HuH-7 (cell line): ENCODE data around the gene RPGRIP1L.
"Not testable (repeated sequence)": the region's sequence is repeated elsewhere in the genome, so short reads cannot be mapped to it uniquely, and the experiment has no call there.

Experiments
- DNase-seq: peaks from one replicate; pipeline ENCODE4 v3.0.0; 2011; ENCODE audit warnings: low spot score

RPGRIP1L gene

GRCh38 chr16:53712065-53712464 is 8.4 kb upstream of the RPGRIP1L start:
- no peak for DNase-seq

- DNase-seq: no peak
These were observed 7.7 kb upstream of the RPGRIP1L start for GRCh38 chr16:53711390-53711789.

GRCh38 chr16:53708490-53708889 is 4.8 kb upstream of the RPGRIP1L start:
- DNase-seq: no peak

GRCh38 chr16:53707671-53708070 is 4.0 kb upstream of the RPGRIP1L start:
- no peak for DNase-seq

- DNase-seq: no peak
These were observed 770 bp upstream of the RPGRIP1L start for GRCh38 chr16:53704445-53704813.

GRCh38 chr16:53698271-53698670 is 5.4 kb downstream of the RPGRIP1L start:
- DNase-seq: not testable (repeated sequence)

- DNase-seq: no peak
These were observed 8.6 kb downstream of the RPGRIP1L start for GRCh38 chr16:53695070-53695469.

GRCh38 chr16:53693320-53693719 is 10.3 kb downstream of the RPGRIP1L start:
- DNase-seq: no peak

- DNase-seq: peak; percentile 6
These were observed 11.5 kb downstream of the RPGRIP1L start for GRCh38 chr16:53692146-53692545.

GRCh38 chr16:53690771-53691170 is 12.9 kb downstream of the RPGRIP1L start:
- no peak for DNase-seq

- no peak for DNase-seq
These were observed 14.0 kb downstream of the RPGRIP1L start for GRCh38 chr16:53689636-53690035.

GRCh38 chr16:53686710-53687109 is 16.9 kb downstream of the RPGRIP1L start:
- DNase-seq: no peak

GRCh38 chr16:53685334-53685733 is 18.3 kb downstream of the RPGRIP1L start:
- not testable (repeated sequence) for DNase-seq

GRCh38 chr16:53681354-53681753 is 22.3 kb downstream of the RPGRIP1L start:
- no peak for DNase-seq

GRCh38 chr16:53680756-53681155 is 22.9 kb downstream of the RPGRIP1L start:
- no peak for DNase-seq

- DNase-seq: no peak
These were observed 24.8 kb downstream of the RPGRIP1L start for GRCh38 chr16:53678756-53679343.

GRCh38 chr16:53678155-53678554 is 25.5 kb downstream of the RPGRIP1L start:
- no peak for DNase-seq

- DNase-seq: no peak
These were observed 30.5 kb downstream of the RPGRIP1L start for GRCh38 chr16:53673189-53673588.

GRCh38 chr16:53672461-53672860 is 31.2 kb downstream of the RPGRIP1L start:
- no peak for DNase-seq

- no peak for DNase-seq
These were observed 34.8 kb downstream of the RPGRIP1L start for GRCh38 chr16:53668869-53669268.

- no peak for DNase-seq
These were observed 36.8 kb downstream of the RPGRIP1L start for GRCh38 chr16:53666786-53667415.

GRCh38 chr16:53664724-53665345 is 38.8 kb downstream of the RPGRIP1L start:
- no peak for DNase-seq

GRCh38 chr16:53662072-53662471 is 41.6 kb downstream of the RPGRIP1L start:
- DNase-seq: no peak

GRCh38 chr16:53654946-53655345 is 48.7 kb downstream of the RPGRIP1L start:
- DNase-seq: no peak
